Measurements from ENCODE around the gene ELP4. TPM values are rescaled to one million over a fixed set of nuclear protein-coding genes. Genes with fewer than 3 reads are reported as not detected.

Gene ELP4
- total and polyA plus RNA-seq, 7 donors, result 4.2 to 12.9 (median 8.2) TPM

DNA sequence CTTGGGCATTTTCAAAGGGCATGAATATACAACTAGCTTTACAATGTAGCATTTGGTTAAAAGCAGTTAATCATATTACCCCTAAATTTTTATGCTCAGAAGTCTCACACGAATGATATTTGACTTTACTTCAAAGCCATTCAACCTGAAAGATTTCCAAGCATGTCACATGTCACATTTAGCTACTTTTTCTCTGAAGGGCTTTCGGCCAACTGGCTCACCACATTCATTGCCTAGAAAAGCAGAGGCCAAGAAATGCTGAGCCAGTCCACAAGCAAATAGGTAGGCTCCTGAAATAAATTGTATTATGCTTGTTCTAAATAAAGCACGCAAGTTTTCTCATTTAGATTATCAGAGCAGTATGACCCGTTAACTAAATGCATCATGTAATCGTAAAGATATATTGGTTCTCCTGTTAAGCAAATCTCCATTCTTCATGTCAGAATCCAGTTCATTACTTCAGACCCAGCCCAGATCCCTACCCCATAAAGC is 271.0 kb downstream of the ELP4 start:
- H3K9me3 ChIP-seq, result peaks cover 4% of the 10 kb centered on the region
- no peak for DNase-seq
- WGBS, 3 donors, result 42 to 60% (median 47%) methylated on average over 5 of the region's 5 CpGs
- H3K27ac ChIP-seq, result peak overlapping the region; percentile 71
- no peak overlapping the region for H3K4me3 ChIP-seq
- intact Hi-C loops (cut with DNase I), result no loop called here
- TF ChIP-seq, protein P1, sequence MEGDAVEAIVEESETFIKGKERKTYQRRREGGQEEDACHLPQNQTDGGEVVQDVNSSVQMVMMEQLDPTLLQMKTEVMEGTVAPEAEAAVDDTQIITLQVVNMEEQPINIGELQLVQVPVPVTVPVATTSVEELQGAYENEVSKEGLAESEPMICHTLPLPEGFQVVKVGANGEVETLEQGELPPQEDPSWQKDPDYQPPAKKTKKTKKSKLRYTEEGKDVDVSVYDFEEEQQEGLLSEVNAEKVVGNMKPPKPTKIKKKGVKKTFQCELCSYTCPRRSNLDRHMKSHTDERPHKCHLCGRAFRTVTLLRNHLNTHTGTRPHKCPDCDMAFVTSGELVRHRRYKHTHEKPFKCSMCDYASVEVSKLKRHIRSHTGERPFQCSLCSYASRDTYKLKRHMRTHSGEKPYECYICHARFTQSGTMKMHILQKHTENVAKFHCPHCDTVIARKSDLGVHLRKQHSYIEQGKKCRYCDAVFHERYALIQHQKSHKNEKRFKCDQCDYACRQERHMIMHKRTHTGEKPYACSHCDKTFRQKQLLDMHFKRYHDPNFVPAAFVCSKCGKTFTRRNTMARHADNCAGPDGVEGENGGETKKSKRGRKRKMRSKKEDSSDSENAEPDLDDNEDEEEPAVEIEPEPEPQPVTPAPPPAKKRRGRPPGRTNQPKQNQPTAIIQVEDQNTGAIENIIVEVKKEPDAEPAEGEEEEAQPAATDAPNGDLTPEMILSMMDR (IDR thresholded peaks at IDR 0.05), result no peak
- no peaks in the 10 kb centered on the region for H3K27me3 ChIP-seq (ENCODE audit: insufficient read depth in 3 of 3, low read length in 2 of 3)
- ATAC-seq, result peak in 3 of 4 donors; percentile 62 to 68 (median 64)
- no peaks in the 10 kb centered on the region for H3K36me3 ChIP-seq (ENCODE audit: insufficient read depth in 1 of 2, low read depth in 1 of 2)
- peaks cover 11% of the 10 kb centered on the region for H3K4me1 ChIP-seq

DNA sequence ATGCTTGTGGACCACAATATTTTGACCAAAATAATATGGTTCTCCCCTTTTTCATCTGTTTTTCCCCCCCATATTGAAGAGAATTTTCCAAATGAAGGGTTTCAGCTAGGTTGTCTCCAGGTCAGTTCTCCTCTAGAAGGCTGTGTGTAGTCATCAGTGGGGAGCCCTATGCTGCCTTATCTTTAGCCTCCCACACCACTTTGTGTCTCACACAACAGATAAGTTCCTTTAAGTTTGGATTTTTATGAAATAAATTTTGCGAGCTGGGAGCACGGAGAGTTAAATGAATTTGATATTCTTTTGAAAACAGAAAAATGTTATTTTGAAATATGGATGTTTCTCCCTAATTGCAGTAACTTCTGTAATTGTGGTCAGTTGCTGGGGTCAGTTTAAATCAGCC is 272.7 kb downstream of the ELP4 start:
- no peak overlapping the region for H3K4me3 ChIP-seq
- H3K27ac ChIP-seq, result no peak overlapping the region
- H3K4me1 ChIP-seq, result peaks cover 11% of the 10 kb centered on the region
- no peak for ATAC-seq
- H3K9me3 ChIP-seq, result peaks cover 4% of the 10 kb centered on the region
- TF ChIP-seq, protein P1 (IDR thresholded peaks at IDR 0.05), result no peak
- 99% methylated on average over 2 of the region's 2 CpGs for WGBS, 3 donors
- H3K27me3 ChIP-seq (ENCODE audit: insufficient read depth in 3 of 3, low read length in 2 of 3), result no peaks in the 10 kb centered on the region
- H3K36me3 ChIP-seq (ENCODE audit: insufficient read depth in 1 of 2, low read depth in 1 of 2), result no peaks in the 10 kb centered on the region
- intact Hi-C loops (cut with DNase I), result no loop called here
- no peak for DNase-seq

DNA sequence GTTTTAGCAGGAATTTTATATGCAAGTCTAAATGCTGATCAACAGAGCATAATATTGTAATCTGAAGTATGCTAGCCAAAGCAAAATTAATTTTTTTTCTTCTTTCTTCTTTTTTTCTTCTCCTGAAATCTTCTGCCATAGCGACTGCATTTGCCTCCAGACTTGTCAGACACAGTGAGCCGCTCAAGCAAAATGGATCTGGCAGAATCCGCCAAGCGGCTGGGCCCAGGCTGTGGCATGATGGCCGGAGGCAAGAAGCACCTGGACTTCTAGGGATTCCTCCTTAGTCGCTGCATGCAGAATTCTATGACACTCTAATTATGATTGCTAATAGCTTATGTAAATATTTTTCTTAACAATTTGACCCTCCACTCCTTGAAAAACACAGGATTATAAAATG is 273.7 kb downstream of the ELP4 start:
- intact Hi-C loops (cut with DNase I), result no loop called here
- no peaks in the 10 kb centered on the region for H3K36me3 ChIP-seq (ENCODE audit: insufficient read depth in 1 of 2, low read depth in 1 of 2)
- TF ChIP-seq, protein P1 (IDR thresholded peaks at IDR 0.05), result no peak
- H3K4me3 ChIP-seq, result no peak overlapping the region
- DNase-seq (no peak), ATAC-seq (no peak)
- H3K27ac ChIP-seq, result no peak overlapping the region
- no peaks in the 10 kb centered on the region for H3K9me3 ChIP-seq
- 97 to 99% (median 98%) methylated on average over 6 of the region's 6 CpGs for whole genome bisulfite sequencing, 3 donors
- H3K4me1 ChIP-seq, result peaks cover 11% of the 10 kb centered on the region
- H3K27me3 ChIP-seq (ENCODE audit: insufficient read depth in 3 of 3, low read length in 2 of 3), result no peaks in the 10 kb centered on the region

DNA sequence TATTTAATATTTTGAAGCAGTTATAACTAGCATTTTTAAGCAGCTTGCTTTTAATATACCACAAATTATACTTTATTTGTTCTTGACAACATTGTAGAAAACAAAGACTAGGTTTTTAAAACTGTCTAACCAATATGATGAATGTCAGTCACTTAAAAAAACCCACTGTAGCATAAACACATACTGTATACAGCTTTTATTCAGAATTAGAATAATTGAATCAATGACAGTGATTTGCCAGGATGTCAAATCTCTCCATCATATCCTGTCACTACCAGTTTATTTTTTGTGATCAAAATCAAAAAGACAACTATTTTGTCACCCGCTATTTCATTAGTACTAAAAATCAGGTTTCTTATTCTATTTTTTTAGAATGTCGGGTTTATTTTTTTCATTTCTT is 275.0 kb downstream of the ELP4 start:
- peaks cover under 1% of the 10 kb centered on the region for H3K4me1 ChIP-seq
- H3K27me3 ChIP-seq (ENCODE audit: insufficient read depth in 3 of 3, low read length in 2 of 3), result no peaks in the 10 kb centered on the region
- DNase-seq (no peak), ATAC-seq (no peak)
- 98 to 100% (median 99%) methylated on average over 2 of the region's 2 CpGs for WGBS, 3 donors
- no peaks in the 10 kb centered on the region for H3K9me3 ChIP-seq
- H3K4me3 ChIP-seq, result no peak overlapping the region
- TF ChIP-seq, protein P1 (IDR thresholded peaks at IDR 0.05), result no peak
- intact Hi-C loops (cut with DNase I), result no loop called here
- no peaks in the 10 kb centered on the region for H3K36me3 ChIP-seq (ENCODE audit: insufficient read depth in 1 of 2, low read depth in 1 of 2)
- H3K27ac ChIP-seq, result no peak overlapping the region

DNA sequence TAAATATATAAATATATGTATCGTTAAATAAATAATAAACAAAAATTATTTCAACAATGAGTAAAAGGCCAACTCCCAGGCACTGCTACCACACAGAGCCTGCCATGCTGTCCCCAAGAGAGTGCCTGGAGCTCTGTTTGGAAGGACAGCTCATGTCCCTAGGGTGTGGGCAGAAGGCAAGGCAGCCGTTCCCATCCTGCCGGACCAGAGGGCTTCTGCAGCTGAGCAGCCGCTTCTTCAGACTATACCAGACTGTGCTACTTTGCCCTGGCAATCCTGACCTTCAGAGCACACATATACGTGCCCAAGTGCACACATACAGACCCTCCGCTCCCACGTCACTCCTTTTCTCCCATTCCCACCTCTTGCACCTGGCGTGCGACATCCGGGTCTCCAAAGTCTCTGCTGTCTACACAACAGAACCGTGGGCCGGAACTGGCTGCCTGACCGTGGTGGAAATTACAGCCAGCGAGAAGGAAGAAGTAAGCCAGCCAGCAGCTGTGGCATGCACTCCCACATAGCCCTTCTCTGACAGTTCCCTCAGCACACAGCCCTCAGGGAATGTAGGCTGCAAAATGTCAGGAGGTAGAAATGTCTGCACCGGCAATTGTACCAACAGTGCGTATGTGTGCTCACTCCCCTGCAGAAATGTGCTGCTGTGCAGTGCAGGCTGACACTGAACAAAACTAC is 277.6 kb downstream of the ELP4 start:
- Histone ChIP-seq H3K27me3 (ENCODE audit: insufficient read depth in 3 of 3, low read length in 2 of 3) (no peaks in the 10 kb centered on the region), H3K36me3 (ENCODE audit: insufficient read depth in 1 of 2, low read depth in 1 of 2) (no peaks in the 10 kb centered on the region), H3K4me3 (no peak overlapping the region), H3K27ac (no peak overlapping the region), H3K9me3 (no peaks in the 10 kb centered on the region), H3K4me1 (no peaks in the 10 kb centered on the region)
- peak in 1 of 4 donors; percentile 17 for ATAC-seq
- intact Hi-C loops (cut with DNase I), result no loop called here
- 67 to 80% (median 76%) methylated on average over 16 of the region's 16 CpGs for WGBS, 3 donors
- TF ChIP-seq, protein P1 (IDR thresholded peaks at IDR 0.05), result no peak
- no peak for DNase-seq

All from psoas muscle (tissue), 8 donors.